ENCODE measurements around the gene RHCE. TPM values are rescaled to one million over a fixed set of nuclear protein-coding genes. Genes with fewer than 3 reads are reported as not detected.

Gene RHCE
- total and polyA plus RNA-seq, 9 of the 15 experiments (the other 6 are each of a cell fraction or from before 2014, with no cell fraction given): 5.4 to 31.5 (median 12.6) TPM

GRCh38 chr1:25338188-25338981 is 82.2 kb downstream of the RHCE start, which contains the start of gene TMEM50A (continued):
- no peak for TF ChIP-seq E4F1 (CRISPR knock-in tag; IDR thresholded peaks at IDR 0.05; ENCODE audit: borderline replicate concordance)
- TF ChIP-seq ZNF12 (CRISPR knock-in tag; IDR thresholded peaks at IDR 0.05): peak; percentile 86; the same call in 1 of the 2 replicates
- peak; percentile 75; the same call in 1 of the 2 replicates for TF ChIP-seq POLR2AphosphoS5 (IDR thresholded peaks at IDR 0.05; ENCODE audit: control insufficient read depth, insufficient read depth, low read depth, low read length)
- no peak for TF ChIP-seq GTF2B (IDR thresholded peaks at IDR 0.05; ENCODE audit: extremely low read depth, insufficient read length)
- TF ChIP-seq ZNF407 (IDR thresholded peaks at IDR 0.05; ENCODE audit: low read depth): no peak
- 0 out of 2 replicates have a peak, but pooled peaks have one; percentile 45 for TF ChIP-seq RBM14 (IDR thresholded peaks at IDR 0.05; ENCODE audit: borderline replicate concordance, insufficient read depth, low read depth, low read length)
- TF ChIP-seq EWSR1 (IDR thresholded peaks at IDR 0.05; ENCODE audit: borderline replicate concordance, low read depth, partially characterized antibody): no peak
- 0 out of 4 replicates have a peak, but pooled peaks of 1 of the 2 experiments have one; percentile 22 for TF ChIP-seq BCLAF1 (IDR thresholded peaks at IDR 0.05; ENCODE audit: borderline replicate concordance in 1 of 2, control insufficient read depth in 1 of 2, low read depth in 2 of 2, low read length in 1 of 2)
- TF ChIP-seq NFIC (IDR thresholded peaks at IDR 0.05): peak; percentile 74
- TF ChIP-seq KLF10 (CRISPR knock-in tag; IDR thresholded peaks at IDR 0.05): no peak

All from K562 (cell line).